Measurements from ENCODE around the gene SNRPA1.

The SNRPA1 gene

DNA sequence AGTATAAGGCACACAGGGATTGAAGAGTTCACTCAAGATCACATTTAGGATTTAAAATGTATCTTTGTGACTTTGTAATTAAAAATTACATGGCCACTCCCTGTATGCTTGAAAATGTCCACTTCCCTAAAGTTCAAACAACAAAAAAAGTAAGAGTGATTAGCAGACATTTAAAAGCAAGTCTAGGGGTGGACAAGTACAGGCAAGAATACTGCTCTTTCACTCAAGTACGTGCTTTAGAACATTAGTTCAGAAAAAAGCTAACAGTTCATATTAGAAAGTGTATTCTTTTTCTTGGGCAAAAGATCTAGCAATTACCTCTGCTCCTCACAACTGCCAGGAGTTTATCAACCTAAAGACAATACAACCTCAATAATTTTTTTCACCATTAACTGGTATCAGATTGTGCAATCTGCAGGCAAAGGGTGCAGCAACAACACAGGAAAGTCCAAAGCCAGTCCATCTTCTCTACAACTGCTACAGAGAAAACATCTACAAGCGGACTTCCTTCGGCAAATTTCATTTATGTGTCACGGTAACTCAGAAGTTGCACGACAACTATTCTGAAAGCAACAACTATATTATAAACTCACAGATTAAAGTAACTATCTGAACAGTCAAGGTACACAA lies 61.3 kb downstream of the SNRPA1 start:
- no peak for DNase-seq

DNA sequence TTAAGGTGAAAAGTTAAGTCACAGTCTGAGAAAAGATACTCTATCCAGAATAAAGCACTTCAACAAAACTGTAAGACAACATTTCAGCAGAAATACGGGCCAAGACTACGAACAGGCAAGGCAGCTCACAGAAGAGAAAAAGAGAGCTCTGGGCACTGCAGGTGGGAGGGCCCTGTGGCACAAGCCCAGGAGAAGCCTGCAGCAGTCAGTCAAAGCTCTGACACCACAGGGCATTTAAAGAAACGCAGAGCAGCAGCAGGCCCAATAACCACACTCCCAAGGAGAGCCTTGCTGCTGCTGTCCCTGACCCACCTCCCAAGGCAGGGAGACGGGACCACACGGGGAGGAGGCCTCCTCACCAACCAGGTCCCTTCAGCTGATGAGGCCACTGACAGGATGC lies 62.4 kb downstream of the SNRPA1 start:
- no peak for DNase-seq
